ENCODE data around the gene C12orf54.

DNA sequence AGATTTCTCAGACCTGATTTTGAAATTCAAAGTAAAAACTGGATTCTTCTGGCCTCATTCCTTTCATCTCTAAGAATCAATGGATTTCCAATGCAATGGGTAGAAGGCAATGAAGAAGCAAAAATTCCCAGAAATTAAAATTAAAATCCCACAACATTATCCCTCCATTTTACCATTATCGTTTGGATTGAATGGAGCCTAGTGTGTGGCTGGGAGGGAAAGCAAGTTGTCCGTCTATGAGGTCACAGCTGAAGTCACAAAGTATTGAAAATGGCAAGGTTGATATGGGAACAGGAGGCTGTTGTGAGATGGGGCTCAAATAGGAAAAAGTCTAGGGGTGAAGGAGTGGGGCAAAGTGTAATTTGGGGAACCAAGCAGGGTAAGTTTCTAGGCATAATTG lies at the start of gene C12orf54:
- TF ChIP-seq, protein P1, sequence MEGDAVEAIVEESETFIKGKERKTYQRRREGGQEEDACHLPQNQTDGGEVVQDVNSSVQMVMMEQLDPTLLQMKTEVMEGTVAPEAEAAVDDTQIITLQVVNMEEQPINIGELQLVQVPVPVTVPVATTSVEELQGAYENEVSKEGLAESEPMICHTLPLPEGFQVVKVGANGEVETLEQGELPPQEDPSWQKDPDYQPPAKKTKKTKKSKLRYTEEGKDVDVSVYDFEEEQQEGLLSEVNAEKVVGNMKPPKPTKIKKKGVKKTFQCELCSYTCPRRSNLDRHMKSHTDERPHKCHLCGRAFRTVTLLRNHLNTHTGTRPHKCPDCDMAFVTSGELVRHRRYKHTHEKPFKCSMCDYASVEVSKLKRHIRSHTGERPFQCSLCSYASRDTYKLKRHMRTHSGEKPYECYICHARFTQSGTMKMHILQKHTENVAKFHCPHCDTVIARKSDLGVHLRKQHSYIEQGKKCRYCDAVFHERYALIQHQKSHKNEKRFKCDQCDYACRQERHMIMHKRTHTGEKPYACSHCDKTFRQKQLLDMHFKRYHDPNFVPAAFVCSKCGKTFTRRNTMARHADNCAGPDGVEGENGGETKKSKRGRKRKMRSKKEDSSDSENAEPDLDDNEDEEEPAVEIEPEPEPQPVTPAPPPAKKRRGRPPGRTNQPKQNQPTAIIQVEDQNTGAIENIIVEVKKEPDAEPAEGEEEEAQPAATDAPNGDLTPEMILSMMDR (IDR thresholded peaks at IDR 0.05; ENCODE audit: low read length) = no peak
- TF ChIP-seq EZH2 (optimal IDR thresholded peaks at IDR 0.05; ENCODE audit: low read depth, low read length) (no peak), EZH2phosphoT487 (IDR thresholded peaks at IDR 0.05; ENCODE audit: low read length) (no peak)
